HepG2 (cell line): ENCODE data around the gene HORMAD2. TPM values are rescaled to one million over a fixed set of nuclear protein-coding genes. Genes with fewer than 3 reads are reported as not detected.
A peak's percentile ranks its signal among the peaks of the same experiment; 100 is the strongest.

Experiments used
- ATAC-seq: fragments of 200-7000 bp; cut with Tn5 transposase; 3 replicates; pipeline ENCODE4 v1.9.1; 2020; ENCODE audit warnings: mild to moderate bottlenecking, moderate library complexity
- BruUV-seq: library from RNA; stranded (reverse); fragments of 400-500 nt; replicated peaks from 2 replicates; lab custom pipeline; 2021; lab: Mats Ljungman, UMichigan
- CTCF ChIA-PET: fragments of 300-600 bp; formaldehyde crosslinking; extraction: SDS; loops from one replicate; lab custom pipeline; 2021; ENCODE audit warnings: low total read pairs, inconsistent platforms, low intra/inter-chr PET ratio; lab: Yijun Ruan, JAX
- POLR2A ChIA-PET: fragments of 350-600 bp; sonication (Branson Sonifier 250); formaldehyde crosslinking; loops from one replicate; lab custom pipeline; 2020; ENCODE audit warnings: antibody characterized with exemption, inconsistent platforms; lab: Yijun Ruan, JAX
- DNase-seq: peaks from one replicate; pipeline ENCODE4 v3.0.0-alpha.2; 2015; ENCODE audit warnings: low spot score
- FAIRE-seq: peaks from 3 replicates; lab custom pipeline; 2011; peaks lifted over from hg19 to GRCh38; lab: Jason Lieb, UNC
- H2AFZ ChIP-seq: one replicate; pipeline ENCODE4 v1.6.1; 2011; ENCODE audit warnings: low read length, inconsistent platforms
- H3K27ac ChIP-seq: fragments of 300-600 bp; 3 replicates; pipeline ENCODE4 v1.8.0; 2011; ENCODE audit warnings: mixed run types, mild to moderate bottlenecking, mixed read lengths, low read length, inconsistent platforms; ENCODE audit not compliant: insufficient read depth; ENCODE audit errors: extremely low read length
- H3K27me3 ChIP-seq, 2 experiments: fragments of 200-600 bp in 1 of 2; 2 replicates in 1 of 2; 3 replicates in 1 of 2; pipeline versions ENCODE4 v1.6.0 to v1.8.0; 2011; ENCODE audit warnings: low read length in 2 of 2, mild to moderate bottlenecking in 2 of 2, moderate library complexity in 2 of 2, inconsistent platforms in 1 of 2; ENCODE audit not compliant: insufficient read depth in 2 of 2, control insufficient read depth in 1 of 2
- H3K36me3 ChIP-seq, 2 experiments: fragments of 200-600 bp in 1 of 2; replicated peaks in 1 of 2; 2 replicates in 1 of 2; 3 replicates in 1 of 2; pipeline versions ENCODE4 v1.5.1 to v1.8.0; 2011; ENCODE audit warnings: low read length in 2 of 2, inconsistent platforms in 1 of 2; ENCODE audit not compliant: insufficient read depth in 2 of 2, control insufficient read depth in 1 of 2
- H3K4me1 ChIP-seq: 2 replicates; pipeline ENCODE4 v1.5.1; 2012; ENCODE audit warnings: low read length, inconsistent platforms; ENCODE audit not compliant: insufficient read depth
- H3K4me2 ChIP-seq: 2 replicates; pipeline ENCODE4 v1.6.0; 2011; ENCODE audit warnings: low read depth, low read length, inconsistent platforms
- H3K4me3 ChIP-seq, 3 experiments: fragments of 200-600 bp in 1 of 3; sonication (generic), shearing (Covaris generic) in 1 of 3; replicated peaks in 1 of 3; 2 replicates each; pipeline ENCODE4 v1.5.1; 2011 to 2016; ENCODE audit warnings: low read length in 3 of 3, inconsistent platforms in 2 of 3, low read depth in 2 of 3, mild to moderate bottlenecking in 2 of 3, control low read depth in 1 of 3, mixed read lengths in 1 of 3; ENCODE audit not compliant: insufficient read depth in 1 of 3
- H3K79me2 ChIP-seq: one replicate; pipeline ENCODE4 v1.6.1; 2011; ENCODE audit warnings: low read length, inconsistent platforms; ENCODE audit not compliant: insufficient read depth
- H3K9ac ChIP-seq: 2 replicates; pipeline ENCODE4 v1.6.0; 2011; ENCODE audit warnings: mild to moderate bottlenecking, low read depth, low read length, inconsistent platforms; ENCODE audit not compliant: insufficient read depth
- H3K9me3 ChIP-seq: 2 replicates; pipeline ENCODE4 v1.5.1; 2012; ENCODE audit warnings: mild to moderate bottlenecking, low read length
- H4K20me1 ChIP-seq: 2 replicates; pipeline ENCODE4 v1.6.0; 2011; ENCODE audit warnings: inconsistent platforms, mild to moderate bottlenecking, low read length, moderate library complexity; ENCODE audit not compliant: insufficient read depth
- HNRNPK ChIP-seq: fragments of 200-400 bp; formaldehyde crosslinking; IDR thresholded peaks from 2 replicates; pipeline ENCODE4 v1.6.1; 2018; ENCODE audit warnings: low read length, low read depth, moderate library complexity, mild to moderate bottlenecking; ENCODE audit not compliant: poor library complexity, severe bottlenecking
- PCBP1 ChIP-seq: fragments of 200-400 bp; formaldehyde crosslinking; IDR thresholded peaks from 2 replicates; pipeline ENCODE4 v1.6.1; 2017; ENCODE audit warnings: mild to moderate bottlenecking, low read depth, low read length, borderline replicate concordance
- PCBP2 ChIP-seq: fragments of 200-400 bp; formaldehyde crosslinking; optimal IDR thresholded peaks from 2 replicates; pipeline ENCODE3; 2018; ENCODE audit warnings: low read length, low read depth; ENCODE audit not compliant: poor library complexity, severe bottlenecking
- POLR2A ChIP-seq, 2 experiments: IDR thresholded peaks; 2 replicates each; pipeline ENCODE4 v1.6.1; 2011; ENCODE audit warnings: low read depth in 2 of 2, low read length in 2 of 2, mild to moderate bottlenecking in 1 of 2, moderate library complexity in 1 of 2; ENCODE audit not compliant: insufficient read depth in 1 of 2
- ZFP91 ChIP-seq: sonication (generic); formaldehyde crosslinking; IDR thresholded peaks from 2 replicates; pipeline ENCODE4 v1.9.0; 2022; ENCODE audit warnings: missing genetic modification reagents, mild to moderate bottlenecking, borderline replicate concordance
- ZNF512 ChIP-seq: sonication (generic); formaldehyde crosslinking; IDR thresholded peaks from 2 replicates; pipeline ENCODE4 v1.4.0; 2020; ENCODE audit warnings: mild to moderate bottlenecking, missing genetic modification reagents
- WGBS: methylation state at CpG from one replicate; pipeline ENCODE4 v1.1.6; 2017; ENCODE audit warnings: low lambda C conversion rate; 5-methylcytosine and 5-hydroxymethylcytosine counted together
- in situ Hi-C: cut with HindIII; loops from 2 replicates; pipeline ENCODE4 v1.10.0; 2017; ENCODE audit warnings: low pct_unique_long_range_greater_than_20kb; ENCODE audit not compliant: extremely low pct_ligation_motif_present
- intact Hi-C: fragments of 100-400 bp; cut with micrococcal nuclease; formaldehyde crosslinking; loops from one replicate; pipeline ENCODE4 v1.10.0; 2022; ENCODE audit not compliant: unreplicated experiment
- polyA plus RNA-seq, 8 experiments: library from polyadenylated mRNA; depleted of rRNA in 3 of 8; stranded (reverse) in 7 of 8; unstranded in 1 of 8; fragments of >200 nt; fragmentation: Illumina TruSeq in 4 of 8; extraction: Trizol in 4 of 8; gene quantifications; 2 replicates each; pipeline versions ENCODE4 v1.2.1 to v1.2.3, GENCODE V29; 2011 to 2016; ENCODE audit warnings: low read depth in 4 of 8, missing spikeins in 1 of 8, mixed read lengths in 1 of 8; ENCODE audit not compliant: insufficient read depth in 1 of 8
- total RNA-seq, 5 experiments: library from RNA; depleted of rRNA; stranded (reverse); fragments of >200 nt; fragmentation: Illumina TruSeq; extraction: Trizol; gene quantifications; 2 replicates each; pipeline ENCODE4 v1.2.3, GENCODE V29; 2016; ENCODE audit warnings: low read depth in 1 of 5

The HORMAD2 gene
- total and polyA plus RNA-seq, 2 of the 13 experiments (the other 11 are each of a cell fraction or from before 2014, with no cell fraction given): not detected

- TF ChIP-seq HNRNPK: peak; percentile 89
- peak; percentile 60 for TF ChIP-seq PCBP2
- peak; percentile 48; the same call in 1 of the 2 replicates for TF ChIP-seq ZNF512 (CRISPR knock-in tag)
- TF ChIP-seq POLR2A (IDR thresholded peaks at IDR 0.05; ENCODE audit: insufficient read depth in 1 of 2, low read depth in 2 of 2, low read length in 2 of 2): no peak
- TF ChIP-seq ZFP91 (CRISPR knock-in tag): no peak
- TF ChIP-seq PCBP1: 0 out of 2 replicates have a peak, but pooled peaks have one; percentile 42
- TF ChIP-seq, all 625 proteins: peak for 4
- DNase-seq: no peak
- intact Hi-C loops (no loop called here), in situ Hi-C loops (no loop called here)
- H3K4me3 ChIP-seq: no peak overlapping the region
- no peak for ATAC-seq
- no peaks in the 10 kb centered on the region for H3K79me2 ChIP-seq
- no peak for FAIRE-seq
- ChIA-PET CTCF (no interaction called here), POLR2A (no interaction called here)
- no TSS peak for BruUV-seq
- H3K9ac ChIP-seq: no peak overlapping the region
- H4K20me1 ChIP-seq: no peaks in the 10 kb centered on the region
- H3K27ac ChIP-seq: no peak overlapping the region
- H3K4me1 ChIP-seq: peaks cover 31% of the 10 kb centered on the region
- no peaks in the 10 kb centered on the region; a peak in 1 of 5 replicates for H3K27me3 ChIP-seq
- no peak overlapping the region for H2AFZ ChIP-seq
- H3K36me3 ChIP-seq: no peaks in the 10 kb centered on the region
- no peaks in the 10 kb centered on the region for H3K9me3 ChIP-seq
- 79% methylated on average over 3 of the region's 3 CpGs for WGBS
- H3K4me2 ChIP-seq: no peak overlapping the region
These were observed 100.4 kb downstream of the HORMAD2 start for GRCh38 chr22:30180616-30181015.
